CD4-positive, alpha-beta T cell (primary cell): ENCODE measurements around the gene ADARB2. TPM values are rescaled to one million over a fixed set of nuclear protein-coding genes. Genes with fewer than 3 reads are reported as not detected.
A peak's percentile ranks its signal among the peaks of the same experiment; 100 is the strongest.

Source experiments
- ATAC-seq: fragments of 200-7000 bp; cut with Tn5 transposase; one replicate; pipeline ENCODE4 v1.10.0; 2022; ENCODE audit warnings: mild to moderate bottlenecking; ENCODE audit not compliant: poor library complexity
- CTCF ChIA-PET: fragments of 350-600 bp; sonication (Branson Sonifier 250); formaldehyde crosslinking; loops from one replicate; lab custom pipeline; 2021; ENCODE audit warnings: antibody characterized with exemption, inconsistent platforms; lab: Charles Lee
- POLR2A ChIA-PET: fragments of 350-600 bp; sonication (Branson Sonifier 250); formaldehyde crosslinking; loops from one replicate; lab custom pipeline; 2021; ENCODE audit warnings: antibody characterized with exemption, inconsistent platforms; lab: Charles Lee
- DNase-seq, 14 experiments: peaks; one replicate each; pipeline ENCODE4 v3.0.0-alpha.2; 2013 to 2020; ENCODE audit warnings: mixed read lengths in 2 of 14
- H3K27ac ChIP-seq, 2 donors: one replicate each; pipeline versions ENCODE4 v1.5.1 to v1.7.0; 2013; ENCODE audit warnings: low read length in 2 of 2, low read depth in 1 of 2, mild to moderate bottlenecking in 1 of 2
- H3K27me3 ChIP-seq, 2 experiments: 1 replicate in 1 of 2; 2 replicates in 1 of 2; pipeline versions ENCODE4 v1.6.1 to v1.7.0; 2013; ENCODE audit warnings: low read length in 2 of 2, control low read depth in 1 of 2, mild to moderate bottlenecking in 1 of 2, moderate library complexity in 1 of 2; ENCODE audit not compliant: insufficient read depth in 2 of 2, control insufficient read depth in 1 of 2
- H3K36me3 ChIP-seq: one replicate; pipeline ENCODE4 v1.6.1; 2013; ENCODE audit warnings: low read length, control low read depth; ENCODE audit not compliant: insufficient read depth
- H3K4me1 ChIP-seq: one replicate; pipeline ENCODE4 v1.6.1; 2013; ENCODE audit warnings: low read length, control low read depth; ENCODE audit not compliant: insufficient read depth
- H3K4me3 ChIP-seq: one replicate; pipeline ENCODE4 v1.5.1; 2013; ENCODE audit warnings: mild to moderate bottlenecking, low read length, moderate library complexity
- H3K9me3 ChIP-seq, 2 experiments: 1 replicate in 1 of 2; 2 replicates in 1 of 2; pipeline versions ENCODE4 v1.6.1 to v1.7.0; 2013; ENCODE audit warnings: low read length in 2 of 2, mild to moderate bottlenecking in 2 of 2, control low read depth in 1 of 2, moderate library complexity in 1 of 2; ENCODE audit not compliant: control insufficient read depth in 1 of 2, insufficient read depth in 1 of 2
- H3K27ac Mint-ChIP-seq: one replicate; pipeline ENCODE4 v1.8.0; 2020; ENCODE audit warnings: mixed read lengths
- H3K27me3 Mint-ChIP-seq: one replicate; pipeline ENCODE4 v1.8.0; 2021; ENCODE audit warnings: mixed read lengths
- H3K36me3 Mint-ChIP-seq: one replicate; pipeline ENCODE4 v1.8.0; 2021; ENCODE audit warnings: low read depth, mixed read lengths
- H3K4me1 Mint-ChIP-seq: one replicate; pipeline ENCODE4 v1.8.0; 2021; ENCODE audit warnings: low read depth, mixed read lengths
- H3K4me3 Mint-ChIP-seq: one replicate; pipeline ENCODE4 v1.8.0; 2020; ENCODE audit warnings: mild to moderate bottlenecking, mixed read lengths
- H3K9me3 Mint-ChIP-seq: one replicate; pipeline ENCODE4 v1.8.0; 2020; ENCODE audit warnings: mixed read lengths
- intact Hi-C, 2 experiments: fragments of 100-400 bp; cut with DNase I in 1 of 2; cut with micrococcal nuclease in 1 of 2; formaldehyde crosslinking; loops; one replicate each; pipeline versions ENCODE4 v1.15.1 to v1.9.0; 2023 to 2025; cut with DNase I, micrococcal nuclease
- total RNA-seq, 174 experiments: library from RNA in 2 of 174; stranded (reverse) in 2 of 174; gene quantifications; one replicate each; pipeline ENCODE4 v1.2.3 and lab custom pipeline; 2021 to 2026
- TF ChIP-seq, protein P1 (sequence below): fragments of 200-600 bp; IDR thresholded peaks from one replicate; pipeline ENCODE4 v1.8.0; 2022; ENCODE audit warnings: antibody characterized with exemption, mild to moderate bottlenecking

ADARB2 gene
- total RNA-seq, 2 experiments from 2014 or later = 0.14 TPM; not detected in 1

DNA sequence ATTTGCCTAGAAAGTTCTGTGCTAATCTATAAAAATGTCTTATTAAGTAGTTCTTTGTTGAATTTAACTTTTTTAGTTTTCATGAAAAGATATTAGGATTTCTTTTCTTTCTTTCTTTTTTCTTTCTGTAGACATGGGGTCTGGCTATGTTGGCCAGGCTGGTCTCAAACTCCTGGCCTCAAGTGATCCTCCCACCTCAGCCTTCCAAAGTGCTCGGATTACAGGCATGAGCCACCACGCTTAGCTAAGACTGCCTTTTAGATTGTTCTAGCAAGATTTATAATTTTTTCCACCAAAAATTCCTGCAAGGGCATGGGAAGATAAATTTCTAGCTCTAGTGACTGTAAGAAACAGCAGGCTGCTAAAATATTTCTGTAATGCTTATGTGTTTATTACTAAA, 540.7 kb downstream of the ADARB2 start:
- Mint-ChIP-seq H3K27ac (no peak overlapping the region), H3K4me1 (peaks cover 11% of the 10 kb centered on the region), H3K4me3 (no peak overlapping the region), H3K27me3 (no peaks in the 10 kb centered on the region), H3K9me3 (no peaks in the 10 kb centered on the region), H3K36me3 (no peaks in the 10 kb centered on the region)
- H3K27me3 ChIP-seq = peaks cover 0 to 3% of the 10 kb centered on the region in 2 experiments
- POLR2A ChIA-PET = no interaction called here
- DNase-seq = no peak
- TF ChIP-seq, protein P1, sequence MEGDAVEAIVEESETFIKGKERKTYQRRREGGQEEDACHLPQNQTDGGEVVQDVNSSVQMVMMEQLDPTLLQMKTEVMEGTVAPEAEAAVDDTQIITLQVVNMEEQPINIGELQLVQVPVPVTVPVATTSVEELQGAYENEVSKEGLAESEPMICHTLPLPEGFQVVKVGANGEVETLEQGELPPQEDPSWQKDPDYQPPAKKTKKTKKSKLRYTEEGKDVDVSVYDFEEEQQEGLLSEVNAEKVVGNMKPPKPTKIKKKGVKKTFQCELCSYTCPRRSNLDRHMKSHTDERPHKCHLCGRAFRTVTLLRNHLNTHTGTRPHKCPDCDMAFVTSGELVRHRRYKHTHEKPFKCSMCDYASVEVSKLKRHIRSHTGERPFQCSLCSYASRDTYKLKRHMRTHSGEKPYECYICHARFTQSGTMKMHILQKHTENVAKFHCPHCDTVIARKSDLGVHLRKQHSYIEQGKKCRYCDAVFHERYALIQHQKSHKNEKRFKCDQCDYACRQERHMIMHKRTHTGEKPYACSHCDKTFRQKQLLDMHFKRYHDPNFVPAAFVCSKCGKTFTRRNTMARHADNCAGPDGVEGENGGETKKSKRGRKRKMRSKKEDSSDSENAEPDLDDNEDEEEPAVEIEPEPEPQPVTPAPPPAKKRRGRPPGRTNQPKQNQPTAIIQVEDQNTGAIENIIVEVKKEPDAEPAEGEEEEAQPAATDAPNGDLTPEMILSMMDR = no peak
- H3K36me3 ChIP-seq = no peaks in the 10 kb centered on the region
- H3K9me3 ChIP-seq = peaks cover 0 to 13% of the 10 kb centered on the region in 2 experiments
- H3K4me3 ChIP-seq = no peak overlapping the region
- no peak for ATAC-seq
- CTCF ChIA-PET = no interaction called here
- peaks cover 3% of the 10 kb centered on the region for H3K4me1 ChIP-seq
- H3K27ac ChIP-seq = no peak overlapping the region
- intact Hi-C loops = no loop called here

DNA sequence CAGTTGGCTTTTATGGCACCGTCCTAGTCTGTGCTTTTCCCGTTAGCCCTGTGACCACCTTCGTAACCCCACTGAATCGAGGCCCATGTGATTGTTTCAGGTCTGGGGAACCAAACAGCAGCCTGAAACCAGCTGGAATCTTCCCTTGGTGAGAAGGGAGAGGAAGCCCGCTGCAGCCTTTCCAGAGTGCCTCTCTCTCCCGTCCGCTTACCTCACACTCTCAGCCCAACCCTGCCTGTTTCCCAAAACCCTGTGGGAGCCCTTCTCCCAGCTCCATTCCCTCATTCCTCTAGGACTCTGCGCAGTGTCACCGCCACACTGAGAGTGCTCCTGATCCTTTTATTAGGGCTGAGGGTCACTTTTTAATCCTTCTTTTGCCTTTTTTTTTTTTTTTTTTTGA, 541.5 kb downstream of the ADARB2 start:
- Histone ChIP-seq H3K4me3 (no peak overlapping the region), H3K4me1 (peaks cover 3% of the 10 kb centered on the region), H3K27ac (no peak overlapping the region), H3K27me3 (peaks cover 0 to 3% of the 10 kb centered on the region in 2 experiments), H3K9me3 (peaks cover 0 to 16% of the 10 kb centered on the region in 2 experiments), H3K36me3 (no peaks in the 10 kb centered on the region)
- Mint-ChIP-seq H3K9me3 (no peaks in the 10 kb centered on the region), H3K4me3 (no peak overlapping the region), H3K27me3 (no peaks in the 10 kb centered on the region), H3K4me1 (peaks cover 11% of the 10 kb centered on the region), H3K27ac (no peak overlapping the region), H3K36me3 (no peaks in the 10 kb centered on the region)
- no peak for DNase-seq
- ChIA-PET CTCF (no interaction called here), POLR2A (no interaction called here)
- intact Hi-C loops = no loop called here
- TF ChIP-seq, protein P1 = no peak
- no peak for ATAC-seq

DNA sequence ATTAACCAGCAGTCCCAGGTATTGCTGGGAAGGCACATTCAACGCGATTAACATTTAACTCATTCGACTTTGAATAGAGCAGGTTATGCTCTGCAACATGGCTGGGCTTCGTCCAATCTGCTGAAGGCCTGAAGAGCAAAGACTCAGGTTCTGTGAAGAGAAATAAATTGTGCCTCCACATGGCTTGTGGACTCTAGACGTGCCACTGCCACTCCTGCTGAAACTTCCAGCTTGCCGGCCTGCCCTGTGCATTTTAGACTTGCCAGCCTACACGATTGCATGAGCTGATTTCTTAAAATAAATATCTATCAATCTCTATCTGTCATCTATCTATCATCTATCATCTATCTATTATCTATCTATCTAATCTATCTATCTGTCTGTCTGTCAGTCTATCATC, 543.2 kb downstream of the ADARB2 start:
- TF ChIP-seq, protein P1 = no peak
- peaks cover 11% of the 10 kb centered on the region for H3K4me1 Mint-ChIP-seq
- DNase-seq (no peak), ATAC-seq (no peak)
- Histone ChIP-seq H3K4me3 (no peak overlapping the region), H3K27ac (no peak overlapping the region), H3K4me1 (peaks cover 3% of the 10 kb centered on the region), H3K27me3 (peaks cover 0 to under 1% of the 10 kb centered on the region in 2 experiments), H3K9me3 (peaks cover 0 to 6% of the 10 kb centered on the region in 2 experiments), H3K36me3 (no peaks in the 10 kb centered on the region)
- H3K9me3 Mint-ChIP-seq = no peaks in the 10 kb centered on the region
- no peaks in the 10 kb centered on the region for H3K27me3 Mint-ChIP-seq
- no peak overlapping the region for H3K4me3 Mint-ChIP-seq
- peak overlapping the region; percentile 74 for H3K27ac Mint-ChIP-seq
- intact Hi-C loops = no loop called here
- H3K36me3 Mint-ChIP-seq = no peaks in the 10 kb centered on the region
- ChIA-PET CTCF (no interaction called here), POLR2A (no interaction called here)
